H1 (cell line): ENCODE results near the gene TBX5. TPM values are rescaled to one million over a fixed set of nuclear protein-coding genes. Genes with fewer than 3 reads are reported as not detected.

ENCODE experiments used
- CTCF ChIA-PET: fragments of 300-600 bp; sonication (Branson Sonifier 250); formaldehyde crosslinking; loops from one replicate; lab custom pipeline; 2021; ENCODE audit not compliant: partially characterized antibody; lab: Charles Lee
- POLR2A ChIA-PET: fragments of 300-600 bp; sonication (Branson Sonifier 250); formaldehyde crosslinking; loops from one replicate; lab custom pipeline; 2021; ENCODE audit warnings: inconsistent platforms; ENCODE audit not compliant: partially characterized antibody; lab: Charles Lee
- DNase-seq, 2 experiments: peaks; one replicate each; pipeline versions ENCODE4 v3.0.0 to v3.0.0-alpha.2; 2010 to 2022; ENCODE audit warnings: low spot score in 2 of 2, low read depth in 1 of 2, mixed read lengths in 1 of 2
- FAIRE-seq: peaks from 2 replicates; lab custom pipeline; 2011; peaks lifted over from hg19 to GRCh38; lab: Jason Lieb, UNC
- H2AFZ ChIP-seq: 2 replicates; pipeline ENCODE4 v1.8.1; 2012; ENCODE audit warnings: low read length, inconsistent platforms
- H2AK5ac ChIP-seq: 2 replicates; pipeline ENCODE4 v1.6.1; 2013; ENCODE audit warnings: low read depth, low read length
- H2BK120ac ChIP-seq: replicated peaks from 2 replicates; pipeline ENCODE3; 2013; ENCODE audit warnings: low read depth, low read length, inconsistent platforms
- H2BK12ac ChIP-seq: 2 replicates; pipeline ENCODE4 v1.6.1; 2013; ENCODE audit warnings: low read depth, low read length
- H2BK15ac ChIP-seq: 2 replicates; pipeline ENCODE4 v1.6.1; 2013; ENCODE audit warnings: low read length
- H2BK20ac ChIP-seq: 2 replicates; pipeline ENCODE4 v1.6.1; 2013; ENCODE audit warnings: low read length
- H2BK5ac ChIP-seq: 2 replicates; pipeline ENCODE4 v1.6.1; 2013; ENCODE audit warnings: low read depth, low read length
- H3K14ac ChIP-seq: 2 replicates; pipeline ENCODE4 v1.6.1; 2013; ENCODE audit warnings: inconsistent platforms; ENCODE audit not compliant: insufficient read length
- H3K18ac ChIP-seq: 2 replicates; pipeline ENCODE4 v1.6.1; 2013; ENCODE audit warnings: low read length; ENCODE audit errors: extremely low read depth
- H3K23ac ChIP-seq: 2 replicates; pipeline ENCODE4 v1.6.1; 2013; ENCODE audit warnings: inconsistent platforms; ENCODE audit not compliant: insufficient read length
- H3K23me2 ChIP-seq: 2 replicates; pipeline ENCODE4 v1.6.1; 2013; ENCODE audit warnings: low read depth, low read length
- H3K27ac ChIP-seq: 2 replicates; pipeline ENCODE4 v1.6.1; 2011; ENCODE audit warnings: low read depth, low read length, inconsistent platforms
- H3K27me3 ChIP-seq, 4 experiments: replicated peaks in 1 of 4; 1 replicate in 1 of 4; 2 replicates in 3 of 4; pipeline versions ENCODE4 v1.6.1 to v1.8.1; 2011 to 2013; ENCODE audit warnings: low read length in 3 of 4, mild to moderate bottlenecking in 3 of 4, inconsistent platforms in 2 of 4, mixed read lengths in 2 of 4, moderate library complexity in 1 of 4; ENCODE audit not compliant: control insufficient read depth in 3 of 4, insufficient read depth in 3 of 4; ENCODE audit errors: extremely low read depth in 1 of 4
- H3K36me3 ChIP-seq, 4 experiments: 2 replicates each; pipeline versions ENCODE4 v1.6.1 to v1.8.1; 2011 to 2013; ENCODE audit warnings: mild to moderate bottlenecking in 4 of 4, low read length in 3 of 4, moderate library complexity in 2 of 4, control low read depth in 1 of 4, inconsistent platforms in 1 of 4; ENCODE audit not compliant: insufficient read depth in 4 of 4, control insufficient read depth in 2 of 4
- H3K4ac ChIP-seq: replicated peaks from 2 replicates; pipeline ENCODE3; 2013; ENCODE audit warnings: low read length, low read depth, mixed read lengths, inconsistent platforms; ENCODE audit not compliant: insufficient read length
- H3K4me1 ChIP-seq, 4 experiments: replicated peaks in 1 of 4; 1 replicate in 1 of 4; 2 replicates in 3 of 4; pipeline versions ENCODE4 v1.6.1 to v1.8.1; 2011 to 2013; ENCODE audit warnings: low read length in 3 of 4, inconsistent platforms in 2 of 4, mixed read lengths in 1 of 4; ENCODE audit not compliant: insufficient read depth in 4 of 4, control insufficient read depth in 3 of 4
- H3K4me2 ChIP-seq, 2 experiments: 2 replicates each; pipeline versions ENCODE4 v1.6.1 to v1.8.1; 2011 to 2013; ENCODE audit warnings: low read depth in 2 of 2, low read length in 2 of 2, control low read depth in 1 of 2, inconsistent platforms in 1 of 2, mild to moderate bottlenecking in 1 of 2; ENCODE audit not compliant: insufficient read depth in 1 of 2
- H3K4me3 ChIP-seq, 4 experiments: fragments of 200-600, 300-600 bp in 1 of 4; sonication (generic), shearing (Covaris generic), sonication (Bioruptor Twin) in 1 of 4; 2 replicates each; pipeline versions ENCODE4 v1.5.1 to v1.8.1; 2011 to 2016; ENCODE audit warnings: low read length in 4 of 4, low read depth in 3 of 4, control low read depth in 2 of 4, inconsistent platforms in 2 of 4, mild to moderate bottlenecking in 2 of 4, mixed read lengths in 1 of 4, moderate library complexity in 1 of 4; ENCODE audit not compliant: insufficient read depth in 2 of 4; ENCODE audit errors: extremely low read depth in 1 of 4
- H3K56ac ChIP-seq: replicated peaks from 2 replicates; pipeline ENCODE3; 2013; ENCODE audit warnings: low read depth, mild to moderate bottlenecking, mixed read lengths, low read length, inconsistent platforms; ENCODE audit not compliant: insufficient read length
- H3K79me1 ChIP-seq: 2 replicates; pipeline ENCODE4 v1.6.1; 2013; ENCODE audit warnings: low read depth, low read length, control low read depth
- H3K79me2 ChIP-seq, 2 experiments: 2 replicates each; pipeline versions ENCODE4 v1.6.1 to v1.8.1; 2012 to 2013; ENCODE audit warnings: low read length in 2 of 2, mild to moderate bottlenecking in 2 of 2, inconsistent platforms in 1 of 2; ENCODE audit not compliant: insufficient read depth in 2 of 2, control insufficient read depth in 1 of 2
- H3K9ac ChIP-seq, 4 experiments: replicated peaks in 1 of 4; 1 replicate in 1 of 4; 2 replicates in 3 of 4; pipeline versions ENCODE4 v1.6.1 to v1.8.1; 2011 to 2013; ENCODE audit warnings: low read depth in 3 of 4, low read length in 3 of 4, control low read depth in 2 of 4, mild to moderate bottlenecking in 2 of 4, moderate library complexity in 2 of 4, inconsistent platforms in 1 of 4; ENCODE audit errors: extremely low read depth in 1 of 4
- H3K9me3 ChIP-seq, 2 experiments: 2 replicates each; pipeline versions ENCODE4 v1.6.1 to v1.8.1; 2012 to 2013; ENCODE audit warnings: mild to moderate bottlenecking in 2 of 2, moderate library complexity in 2 of 2, control low read depth in 1 of 2, inconsistent platforms in 1 of 2, low read depth in 1 of 2, low read length in 1 of 2, mixed read lengths in 1 of 2; ENCODE audit not compliant: insufficient read depth in 2 of 2
- H4K20me1 ChIP-seq, 2 experiments: replicated peaks in 1 of 2; 2 replicates each; pipeline versions ENCODE3 to v1.8.1; 2011 to 2013; ENCODE audit warnings: inconsistent platforms in 2 of 2, low read length in 2 of 2, mild to moderate bottlenecking in 1 of 2; ENCODE audit not compliant: insufficient read depth in 2 of 2, control insufficient read depth in 1 of 2
- H4K5ac ChIP-seq: 2 replicates; pipeline ENCODE4 v1.6.1; 2013; ENCODE audit warnings: low read length, low read depth, mixed read lengths, inconsistent platforms; ENCODE audit not compliant: insufficient read length
- H4K8ac ChIP-seq: 2 replicates; pipeline ENCODE4 v1.8.0; 2013; ENCODE audit warnings: mild to moderate bottlenecking, moderate library complexity, low read length, inconsistent platforms; ENCODE audit not compliant: insufficient read depth; ENCODE audit errors: extremely low read depth
- H4K91ac ChIP-seq: replicated peaks from 2 replicates; pipeline ENCODE3; 2013; ENCODE audit warnings: low read length, mixed read lengths, inconsistent platforms; ENCODE audit not compliant: insufficient read length
- CBX5 ChIP-seq: fragments of 300-800, 300-1000 bp; sonication (generic); IDR thresholded peaks from 2 replicates; pipeline ENCODE4 v1.7.1; 2016; ENCODE audit warnings: antibody characterized with exemption, low read length, low read depth
- EGR1 ChIP-seq: IDR thresholded peaks from 2 replicates; pipeline ENCODE4 v1.6.1; 2011; ENCODE audit warnings: low read depth, low read length, borderline replicate concordance
- EZH2 ChIP-seq: fragments of 200-600 bp; sonication (generic); IDR thresholded peaks from 2 replicates; pipeline ENCODE4 v1.7.1; 2012; ENCODE audit warnings: low read depth, mild to moderate bottlenecking, moderate library complexity, low read length, inconsistent platforms; ENCODE audit not compliant: severe bottlenecking
- FOSL1 ChIP-seq: IDR thresholded peaks from 2 replicates; pipeline ENCODE4 v1.6.1; 2011; ENCODE audit warnings: mild to moderate bottlenecking, low read depth, low read length, moderate library complexity; ENCODE audit not compliant: insufficient read depth
- JUN ChIP-seq: IDR thresholded peaks from 2 replicates; pipeline ENCODE4 v1.6.1; 2011; ENCODE audit warnings: low read depth, mild to moderate bottlenecking, improper control_type of control experiment, low read length
- KDM4A ChIP-seq: IDR thresholded peaks from one replicate; pipeline ENCODE4 v1.7.1; 2012; ENCODE audit warnings: low read depth, mild to moderate bottlenecking, moderate library complexity, low read length, inconsistent platforms; ENCODE audit not compliant: severe bottlenecking
- KDM5A ChIP-seq: fragments of 200-600 bp; IDR thresholded peaks from 2 replicates; pipeline ENCODE4 v1.7.1; 2012; ENCODE audit warnings: mild to moderate bottlenecking, low read length, inconsistent platforms, mixed read lengths
- SAP30 ChIP-seq: fragments of 300-600 bp; sonication (generic); IDR thresholded peaks from 2 replicates; pipeline ENCODE4 v1.7.1; 2012; ENCODE audit warnings: low read length, moderate library complexity, mild to moderate bottlenecking, inconsistent platforms; ENCODE audit not compliant: insufficient read depth, insufficient replicate concordance
- SUZ12 ChIP-seq: fragments of 200-600 bp; sonication (generic); IDR thresholded peaks from 2 replicates; pipeline ENCODE4 v1.6.1; 2012; ENCODE audit warnings: mild to moderate bottlenecking, inconsistent platforms, low read length, moderate library complexity, mixed read lengths
- TCF12 ChIP-seq: IDR thresholded peaks from 2 replicates; pipeline ENCODE4 v1.6.1; 2011; ENCODE audit warnings: low read depth, mild to moderate bottlenecking, low read length
- TEAD4 ChIP-seq: IDR thresholded peaks from 2 replicates; pipeline ENCODE4 v1.6.1; 2012; ENCODE audit warnings: low read depth, low read length, inconsistent platforms, mixed read lengths
- YY1 ChIP-seq: IDR thresholded peaks from 2 replicates; pipeline ENCODE4 v1.6.1; 2011; ENCODE audit warnings: low read depth, mild to moderate bottlenecking, low read length
- WGBS, 2 experiments: shearing (Covaris generic) in 1 of 2; methylation state at CpG; one replicate each; pipeline versions ENCODE4 v1.1.6 to v1.1.7; 2013 to 2015; ENCODE audit warnings: low lambda C conversion rate in 2 of 2, mixed read lengths in 2 of 2, inconsistent platforms in 1 of 2, low coverage in 1 of 2, missing lambda C conversion rate in 1 of 2; ENCODE audit not compliant: insufficient replicate concordance in 2 of 2, insufficient coverage in 1 of 2, insufficient read length in 1 of 2; ENCODE audit errors: extremely low coverage in 1 of 2, missing lambda C conversion rate in 1 of 2; 5-methylcytosine and 5-hydroxymethylcytosine counted together
- polyA plus RNA-seq, 7 experiments: library from polyadenylated mRNA; depleted of rRNA in 3 of 7; stranded (reverse) in 5 of 7; unstranded in 2 of 7; fragments of >200 nt in 5 of 7; fragments of 200-250 nt in 2 of 7; gene quantifications; 1 replicate in 5 of 7; 2 replicates in 1 of 7; 4 replicates in 1 of 7; pipeline versions ENCODE4 v1.2.1 to v1.2.3, GENCODE V29; 2011 to 2013; ENCODE audit warnings: missing spikeins in 2 of 7, mixed read lengths in 2 of 7
- total RNA-seq: library from RNA; stranded (reverse); fragmentation: NEBNext Ultra II Directional; extraction: Animal tissue kit (Norgen Biotek cat#: 25700); gene quantifications from 2 replicates; pipeline ENCODE4 v1.2.1, GENCODE V29; 2021
- TF ChIP-seq, protein P1 (sequence below): IDR thresholded peaks from 2 replicates; pipeline ENCODE4 v1.6.1; 2011; ENCODE audit warnings: low read depth, mild to moderate bottlenecking, low read length; ENCODE audit not compliant: insufficient read depth

TBX5 gene
- total and polyA plus RNA-seq, 2 of the 8 experiments (the other 6 are each of a cell fraction or from before 2014, with no cell fraction given) = 0.05 TPM; not detected in 1

DNA sequence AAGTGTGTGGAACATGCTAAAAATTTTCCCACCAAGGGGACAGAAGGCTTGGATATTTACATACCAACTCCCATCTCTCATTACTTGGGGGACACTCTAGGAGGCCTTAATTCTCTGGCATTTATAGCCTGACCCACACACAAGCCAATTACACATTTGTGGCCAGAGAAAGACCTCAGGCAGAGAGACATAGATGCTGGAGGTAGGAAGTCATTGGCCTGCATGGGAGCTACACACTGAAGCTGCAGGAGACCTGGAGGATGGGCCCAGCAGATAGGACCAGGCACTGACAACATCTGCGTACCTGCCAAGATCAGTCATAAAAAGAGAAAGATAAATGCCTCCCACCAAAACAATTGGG, 61.7 kb downstream of the TBX5 start:
- CTCF ChIA-PET = interaction anchor here (1.1 to 6.7 kb wide), 3 partner anchors 11 to 178 kb away, joined by 3 to 31 read pairs (median 15); no protein-coding TSS in a partner anchor
- TF ChIP-seq KDM5A = no peak
- TF ChIP-seq FOSL1 = no peak
- TF ChIP-seq TEAD4 = no peak
- no peak for TF ChIP-seq SAP30
- no peak for TF ChIP-seq JUN
- TF ChIP-seq SUZ12 = no peak
- TF ChIP-seq CBX5 = no peak
- TF ChIP-seq TCF12 = no peak
- TF ChIP-seq, protein P1, sequence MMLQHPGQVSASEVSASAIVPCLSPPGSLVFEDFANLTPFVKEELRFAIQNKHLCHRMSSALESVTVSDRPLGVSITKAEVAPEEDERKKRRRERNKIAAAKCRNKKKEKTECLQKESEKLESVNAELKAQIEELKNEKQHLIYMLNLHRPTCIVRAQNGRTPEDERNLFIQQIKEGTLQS = no peak
- no peak for TF ChIP-seq EGR1
- TF ChIP-seq EZH2 = no peak
- TF ChIP-seq KDM4A = no peak
- no peak for TF ChIP-seq YY1

More for the DNA sequence above, 61.7 kb downstream of the TBX5 start:
- Histone ChIP-seq H3K9ac (no peak overlapping the region), H2AK5ac (no peak overlapping the region), H3K18ac (no peak overlapping the region), H4K5ac (no peak overlapping the region), H2BK12ac (no peak overlapping the region), H4K20me1 (no peaks in the 10 kb centered on the region), H3K23ac (no peak overlapping the region), H2BK120ac (no peak overlapping the region), H3K9me3 (no peaks in the 10 kb centered on the region), H2BK15ac (no peak overlapping the region), H4K91ac (no peak overlapping the region), H3K4me3 (no peak overlapping the region), H3K4me1 (peaks cover 0 to 4% (median 0%) of the 10 kb centered on the region in 4 experiments; a peak in 1 of 7 replicates), H3K79me2 (no peaks in the 10 kb centered on the region), H2BK5ac (no peak overlapping the region), H4K8ac (no peak overlapping the region), H3K36me3 (no peaks in the 10 kb centered on the region), H3K4me2 (no peak overlapping the region), H3K4ac (no peak overlapping the region), H3K14ac (no peak overlapping the region), H2BK20ac (no peak overlapping the region), H3K56ac (no peak overlapping the region), H2AFZ (no peak overlapping the region), H3K79me1 (no peaks in the 10 kb centered on the region), H3K27me3 (no peaks in the 10 kb centered on the region), H3K27ac (no peak overlapping the region), H3K23me2 (no peaks in the 10 kb centered on the region)
- POLR2A ChIA-PET = no interaction called here
- DNase-seq = no peak
- no peak for FAIRE-seq
- 100% methylated on average over 1 of the region's 1 CpG; no CpG with 5 or more reads in 1 of the 2 experiments for WGBS, 2 experiments
